Sigmoid colon (tissue), 4 donors: ENCODE data around the gene FBXO17.

ENCODE experiments used
- CTCF ChIP-seq, 4 experiments: fragments of 450-650 bp in 3 of 4; fragments of 200-600 bp in 1 of 4; IDR thresholded peaks; one replicate each; pipeline ENCODE4 v1.5.1; 2016 to 2019; ENCODE audit warnings: antibody characterized with exemption in 4 of 4, mild to moderate bottlenecking in 3 of 4, moderate library complexity in 2 of 4
- EP300 ChIP-seq, 4 donors: sonication (generic); formaldehyde crosslinking; IDR thresholded peaks; one replicate each; pipeline ENCODE4 v1.6.1; 2017; ENCODE audit warnings: antibody characterized with exemption in 4 of 4

DNA sequence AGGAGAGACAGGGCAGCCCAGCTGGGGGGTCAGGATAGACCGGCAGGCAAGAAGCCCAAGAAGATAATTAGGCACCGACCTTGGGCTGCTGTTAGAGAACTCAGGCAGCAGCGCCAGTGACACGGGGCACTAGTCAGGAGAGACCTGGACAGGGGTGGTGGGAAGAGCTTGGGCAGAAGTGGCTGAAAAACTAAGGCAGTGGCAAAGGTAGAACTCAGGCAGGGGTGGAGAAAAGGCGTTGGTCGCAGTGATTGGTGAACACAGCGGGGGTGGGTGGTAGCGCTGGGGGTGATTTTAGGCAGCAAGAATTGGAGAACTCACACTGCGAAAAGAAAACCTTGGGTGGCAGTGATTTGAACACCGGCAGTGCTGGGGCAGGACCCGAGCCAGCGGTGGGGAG is 67.9 kb downstream of the FBXO17 start:
- no peak for TF ChIP-seq CTCF (IDR thresholded peaks at IDR 0.05)
- TF ChIP-seq EP300 (IDR thresholded peaks at IDR 0.05) = no peak
